ENCODE measurements around the gene ATRIP. TPM values are rescaled to one million over a fixed set of nuclear protein-coding genes. Genes with fewer than 3 reads are reported as not detected.

Gene ATRIP
- total RNA-seq, 1 experiment from 2014 or later, result 11.9 TPM

DNA sequence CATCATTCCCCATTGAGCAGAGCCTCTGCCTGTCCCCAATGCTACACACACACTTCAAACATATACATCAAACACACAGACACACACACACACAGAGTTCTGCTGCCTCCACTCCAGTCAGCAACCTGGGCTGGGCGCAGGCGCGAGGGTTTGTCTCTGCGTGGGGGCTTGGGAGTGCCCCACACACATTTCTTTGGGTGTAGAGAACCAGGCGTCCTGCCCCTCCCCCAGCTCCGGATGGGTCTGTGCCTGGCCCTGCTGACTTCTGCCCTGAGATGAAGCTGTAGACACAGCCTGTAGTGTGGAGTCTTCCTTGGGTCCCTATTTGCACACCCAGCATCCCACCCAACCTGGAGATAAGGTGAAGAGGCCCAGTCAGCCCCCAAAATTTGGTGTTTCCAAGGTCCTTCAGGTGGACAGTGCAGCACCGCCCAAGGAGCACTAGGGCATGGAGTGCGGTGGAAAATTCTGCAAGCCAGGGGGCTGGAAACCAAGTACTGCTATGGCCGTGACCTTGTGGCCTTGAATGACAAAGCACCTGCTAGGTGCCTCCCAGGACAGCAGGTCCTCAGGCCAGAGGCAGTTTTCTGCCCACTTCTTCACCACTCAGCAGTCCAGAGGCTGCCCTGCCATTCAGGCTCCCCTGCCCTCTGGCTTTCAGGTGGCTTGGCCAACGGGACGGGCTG lies 47.7 kb upstream of the ATRIP start:
- H3K27ac ChIP-seq (ENCODE audit: low read length), result no peak overlapping the region

DNA sequence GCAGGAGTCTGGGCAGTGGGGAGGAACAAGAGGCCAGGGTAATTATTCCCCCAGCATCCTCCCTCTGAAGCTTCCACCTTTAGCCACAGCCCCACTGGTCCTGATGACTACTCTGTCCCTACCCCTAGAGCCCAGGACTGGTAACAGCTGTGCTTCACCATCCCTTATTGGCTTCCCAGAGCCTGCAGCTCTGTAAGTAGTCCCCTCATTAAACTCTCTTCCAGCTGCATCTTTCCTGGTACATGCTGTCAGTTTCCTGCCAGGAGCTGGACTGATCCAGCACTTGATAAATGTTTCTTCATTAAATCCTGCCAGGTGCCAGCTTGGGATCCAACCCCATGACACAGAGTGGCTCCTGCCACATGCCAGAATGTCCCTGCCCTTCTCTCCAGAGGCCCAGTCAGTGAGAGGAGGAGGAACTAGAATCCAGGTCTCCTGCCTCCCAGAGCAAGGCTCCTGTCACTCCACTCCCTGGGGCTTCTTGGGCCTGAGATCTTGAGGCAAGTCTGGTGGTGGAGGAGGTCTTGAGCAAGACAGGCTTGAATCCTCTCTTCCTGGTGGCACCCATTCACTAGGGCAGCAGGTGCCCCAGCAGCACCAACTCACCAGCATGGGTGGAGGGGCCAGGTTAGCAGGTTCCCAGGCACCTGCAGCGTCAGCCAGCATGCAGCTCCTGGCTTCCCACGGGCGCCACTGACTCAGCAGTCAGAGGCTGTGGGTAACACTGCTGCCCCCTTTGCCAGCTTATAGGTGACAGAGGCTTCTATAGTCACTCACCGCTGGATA lies 47.0 kb upstream of the ATRIP start:
- in situ Hi-C loops (cut with HindIII; ENCODE audit: low pct_unique_long_range_greater_than_20kb, low sequenced_read_pairs) (no loop called here), intact Hi-C loops (cut with micrococcal nuclease; ENCODE audit: unreplicated experiment) (loop anchor here (5.0 kb wide), 1 partner anchor 38 kb away; no protein-coding TSS in a partner anchor)
- Histone ChIP-seq H3K27ac (ENCODE audit: low read length) (no peak overlapping the region), H3K4me1 (ENCODE audit: control insufficient read depth, insufficient read depth, low read length) (no peaks in the 10 kb centered on the region), H3K9me3 (ENCODE audit: control insufficient read depth, insufficient read depth, low read depth, low read length) (no peaks in the 10 kb centered on the region), H3K36me3 (ENCODE audit: control insufficient read depth, insufficient read depth, low read length) (no peaks in the 10 kb centered on the region), H3K4me3 (ENCODE audit: low read depth in 2 of 2, low read length in 2 of 2) (no peak overlapping the region), H3K27me3 (ENCODE audit: control insufficient read depth, insufficient read depth, low read length) (0 out of 2 replicates have a peak, but pooled peaks cover 2% of the 10 kb centered on the region)
- ChIA-PET CTCF (interaction anchor here (5.2 kb wide), 1 partner anchor 37 kb away, joined by 98 read pairs; no protein-coding TSS in a partner anchor), POLR2A (interaction anchor here (0.6 kb wide), 1 partner anchor 40 kb away, joined by 3 read pairs; the partner anchor contains the start of gene CCDC51)
- no TSS peak for BruUV-seq (replicated peaks)
- TF ChIP-seq TCF7L2 (IDR thresholded peaks at IDR 0.05; ENCODE audit: low read depth, low read length), result no peak
- TF ChIP-seq SIN3A (IDR thresholded peaks at IDR 0.05; ENCODE audit: borderline replicate concordance, insufficient read depth, low read depth, low read length), result no peak
- TF ChIP-seq, protein P1, sequence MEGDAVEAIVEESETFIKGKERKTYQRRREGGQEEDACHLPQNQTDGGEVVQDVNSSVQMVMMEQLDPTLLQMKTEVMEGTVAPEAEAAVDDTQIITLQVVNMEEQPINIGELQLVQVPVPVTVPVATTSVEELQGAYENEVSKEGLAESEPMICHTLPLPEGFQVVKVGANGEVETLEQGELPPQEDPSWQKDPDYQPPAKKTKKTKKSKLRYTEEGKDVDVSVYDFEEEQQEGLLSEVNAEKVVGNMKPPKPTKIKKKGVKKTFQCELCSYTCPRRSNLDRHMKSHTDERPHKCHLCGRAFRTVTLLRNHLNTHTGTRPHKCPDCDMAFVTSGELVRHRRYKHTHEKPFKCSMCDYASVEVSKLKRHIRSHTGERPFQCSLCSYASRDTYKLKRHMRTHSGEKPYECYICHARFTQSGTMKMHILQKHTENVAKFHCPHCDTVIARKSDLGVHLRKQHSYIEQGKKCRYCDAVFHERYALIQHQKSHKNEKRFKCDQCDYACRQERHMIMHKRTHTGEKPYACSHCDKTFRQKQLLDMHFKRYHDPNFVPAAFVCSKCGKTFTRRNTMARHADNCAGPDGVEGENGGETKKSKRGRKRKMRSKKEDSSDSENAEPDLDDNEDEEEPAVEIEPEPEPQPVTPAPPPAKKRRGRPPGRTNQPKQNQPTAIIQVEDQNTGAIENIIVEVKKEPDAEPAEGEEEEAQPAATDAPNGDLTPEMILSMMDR (IDR thresholded peaks at IDR 0.05), result no peak
- DNase-seq (ENCODE audit: low read depth, low spot score) (no peak), ATAC-seq (no peak)

More for the DNA sequence above, 47.7 kb upstream of the ATRIP start:
- 0 out of 2 replicates have a peak, but pooled peaks cover 2% of the 10 kb centered on the region for H3K27me3 ChIP-seq (ENCODE audit: control insufficient read depth, insufficient read depth, low read length)
- TF ChIP-seq TCF7L2 (IDR thresholded peaks at IDR 0.05; ENCODE audit: low read depth, low read length) (no peak), SIN3A (IDR thresholded peaks at IDR 0.05; ENCODE audit: borderline replicate concordance, insufficient read depth, low read depth, low read length) (no peak), POLR2AphosphoS5 (IDR thresholded peaks at IDR 0.05; ENCODE audit: low read depth, low read length) (no peak)
- TF ChIP-seq, protein P1 (IDR thresholded peaks at IDR 0.05), result no peak
- TF ChIP-seq, protein P2, sequence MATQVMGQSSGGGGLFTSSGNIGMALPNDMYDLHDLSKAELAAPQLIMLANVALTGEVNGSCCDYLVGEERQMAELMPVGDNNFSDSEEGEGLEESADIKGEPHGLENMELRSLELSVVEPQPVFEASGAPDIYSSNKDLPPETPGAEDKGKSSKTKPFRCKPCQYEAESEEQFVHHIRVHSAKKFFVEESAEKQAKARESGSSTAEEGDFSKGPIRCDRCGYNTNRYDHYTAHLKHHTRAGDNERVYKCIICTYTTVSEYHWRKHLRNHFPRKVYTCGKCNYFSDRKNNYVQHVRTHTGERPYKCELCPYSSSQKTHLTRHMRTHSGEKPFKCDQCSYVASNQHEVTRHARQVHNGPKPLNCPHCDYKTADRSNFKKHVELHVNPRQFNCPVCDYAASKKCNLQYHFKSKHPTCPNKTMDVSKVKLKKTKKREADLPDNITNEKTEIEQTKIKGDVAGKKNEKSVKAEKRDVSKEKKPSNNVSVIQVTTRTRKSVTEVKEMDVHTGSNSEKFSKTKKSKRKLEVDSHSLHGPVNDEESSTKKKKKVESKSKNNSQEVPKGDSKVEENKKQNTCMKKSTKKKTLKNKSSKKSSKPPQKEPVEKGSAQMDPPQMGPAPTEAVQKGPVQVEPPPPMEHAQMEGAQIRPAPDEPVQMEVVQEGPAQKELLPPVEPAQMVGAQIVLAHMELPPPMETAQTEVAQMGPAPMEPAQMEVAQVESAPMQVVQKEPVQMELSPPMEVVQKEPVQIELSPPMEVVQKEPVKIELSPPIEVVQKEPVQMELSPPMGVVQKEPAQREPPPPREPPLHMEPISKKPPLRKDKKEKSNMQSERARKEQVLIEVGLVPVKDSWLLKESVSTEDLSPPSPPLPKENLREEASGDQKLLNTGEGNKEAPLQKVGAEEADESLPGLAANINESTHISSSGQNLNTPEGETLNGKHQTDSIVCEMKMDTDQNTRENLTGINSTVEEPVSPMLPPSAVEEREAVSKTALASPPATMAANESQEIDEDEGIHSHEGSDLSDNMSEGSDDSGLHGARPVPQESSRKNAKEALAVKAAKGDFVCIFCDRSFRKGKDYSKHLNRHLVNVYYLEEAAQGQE (IDR thresholded peaks at IDR 0.05; ENCODE audit: insufficient read depth in 1 of 2, low read depth in 2 of 2, low read length in 1 of 2), result no peak
- H3K9me3 ChIP-seq (ENCODE audit: control insufficient read depth, insufficient read depth, low read depth, low read length), result no peaks in the 10 kb centered on the region
- in situ Hi-C loops (cut with HindIII; ENCODE audit: low pct_unique_long_range_greater_than_20kb, low sequenced_read_pairs), result no loop called here
- POLR2A ChIA-PET, result no interaction called here
- CTCF ChIA-PET, result interaction anchor here (5.2 kb wide), 1 partner anchor 37 kb away, joined by 98 read pairs; no protein-coding TSS in a partner anchor
- DNase-seq (ENCODE audit: low read depth, low spot score) (no peak), ATAC-seq (no peak)
- intact Hi-C loops (cut with micrococcal nuclease; ENCODE audit: unreplicated experiment), result no loop called here
- no peaks in the 10 kb centered on the region for H3K4me1 ChIP-seq (ENCODE audit: control insufficient read depth, insufficient read depth, low read length)
- BruUV-seq (replicated peaks), result no TSS peak
- H3K36me3 ChIP-seq (ENCODE audit: control insufficient read depth, insufficient read depth, low read length), result no peaks in the 10 kb centered on the region
- H3K4me3 ChIP-seq (ENCODE audit: low read depth in 2 of 2, low read length in 2 of 2), result no peak overlapping the region

Data from Panc1 (cell line).